SU-DHL-6 (cell line): Measurements from ENCODE around the gene TEDC2.

Source experiments
- H2AFZ ChIP-seq: fragments of 200-600 bp; sonication (generic); 2 replicates; pipeline ENCODE4 v1.6.1; 2014; ENCODE audit warnings: low read depth, mild to moderate bottlenecking, moderate library complexity, mixed read lengths, antibody characterized with exemption, low read length; ENCODE audit not compliant: severe bottlenecking
- H3F3A ChIP-seq: fragments of 200-600 bp; shearing (Covaris generic); 2 replicates; pipeline ENCODE4 v1.6.0; 2016; ENCODE audit warnings: antibody characterized with exemption, mild to moderate bottlenecking; ENCODE audit not compliant: insufficient read depth
- H3K27ac ChIP-seq: fragments of 200-600 bp; sonication (generic); 2 replicates; pipeline ENCODE4 v1.5.1; 2016; ENCODE audit warnings: low read depth, mild to moderate bottlenecking, low read length, moderate library complexity, mixed read lengths
- H3K27me3 ChIP-seq: fragments of 200-600 bp; sonication (generic), shearing (Covaris generic); 2 replicates; pipeline ENCODE4 v1.6.0; 2014; ENCODE audit warnings: mild to moderate bottlenecking, low read length
- H3K36me3 ChIP-seq: fragments of 200-600 bp; sonication (generic); 2 replicates; pipeline ENCODE4 v1.6.1; 2014; ENCODE audit warnings: mild to moderate bottlenecking, low read length, mixed read lengths
- H3K4me2 ChIP-seq: fragments of 300-600, 200-600 bp; shearing (Covaris generic), sonication (generic); 2 replicates; pipeline ENCODE4 v1.6.0; 2014; ENCODE audit warnings: low read length, low read depth, mild to moderate bottlenecking; ENCODE audit not compliant: poor library complexity, severe bottlenecking
- H3K4me3 ChIP-seq: fragments of 200-600 bp; sonication (generic); 2 replicates; pipeline ENCODE4 v1.5.1; 2014; ENCODE audit warnings: antibody characterized with exemption, low read length, mild to moderate bottlenecking, mixed read lengths; ENCODE audit not compliant: insufficient read depth, poor library complexity, severe bottlenecking
- H3K79me2 ChIP-seq: fragments of 200-600 bp; sonication (generic); 2 replicates; pipeline ENCODE4 v1.6.1; 2014; ENCODE audit warnings: mild to moderate bottlenecking, low read length, moderate library complexity; ENCODE audit not compliant: insufficient read depth
- H3K9ac ChIP-seq: fragments of 200-600 bp; sonication (generic); 2 replicates; pipeline ENCODE4 v1.7.0; 2014; ENCODE audit warnings: mild to moderate bottlenecking, low read length
- H3K9me2 ChIP-seq: fragments of 200-600 bp; sonication (generic); replicated peaks from 2 replicates; pipeline ENCODE4 v1.6.1; 2014; ENCODE audit warnings: low read length; ENCODE audit not compliant: insufficient read depth
- H3K9me3 ChIP-seq: fragments of 200-600 bp; sonication (generic); 2 replicates; pipeline ENCODE4 v1.6.1; 2014; ENCODE audit warnings: low read length, mixed read lengths; ENCODE audit not compliant: insufficient read depth
- H4K20me1 ChIP-seq: fragments of 200-600 bp; sonication (generic); 2 replicates; pipeline ENCODE4 v1.6.1; 2014; ENCODE audit warnings: low read depth, mild to moderate bottlenecking, antibody characterized with exemption, low read length, moderate library complexity, mixed read lengths
- CTCF ChIP-seq: fragments of 200-600 bp; sonication (generic); IDR thresholded peaks from one replicate; pipeline ENCODE4 v1.5.1; 2017; ENCODE audit warnings: antibody characterized with exemption, mild to moderate bottlenecking, low read length, moderate library complexity; ENCODE audit not compliant: insufficient read depth, poor library complexity, severe bottlenecking
- EZH2phosphoT487 ChIP-seq: fragments of 200-600 bp; sonication (generic), shearing (Covaris generic); conservative IDR thresholded peaks from 2 replicates; pipeline ENCODE4 v1.6.1; 2018; ENCODE audit warnings: mild to moderate bottlenecking, antibody characterized with exemption, low read length, moderate library complexity, mixed read lengths

The TEDC2 gene

GRCh38 chr16:2459647-2460390, at the start of gene TEDC2:
TSS of gene TEDC2 (plus strand) at chr16:2460109. CDS start at chr16:2460145, 36 bp downstream.
- Histone ChIP-seq H3K36me3 (peaks cover 3% of the 10 kb centered on the region; the same call in 1 of the 2 replicates), H2AFZ (peak within 1 kb of the TSS; percentile 17), H3K79me2 (peaks cover 14% of the 10 kb centered on the region; the same call in 1 of the 2 replicates)

GRCh38 chr16:2415085-2415484, 44.8 kb upstream of the TEDC2 start:
- TF ChIP-seq CTCF (no peak), EZH2phosphoT487 (no peak)
- Histone ChIP-seq H3K9ac (no peak overlapping the region), H3K27ac (no peak overlapping the region), H2AFZ (no peak overlapping the region), H3K4me2 (no peak overlapping the region), H3K9me3 (no peaks in the 10 kb centered on the region), H3K9me2 (no peaks in the 10 kb centered on the region), H4K20me1 (no peaks in the 10 kb centered on the region), H3F3A (no peaks in the 10 kb centered on the region), H3K36me3 (no peaks in the 10 kb centered on the region), H3K79me2 (no peaks in the 10 kb centered on the region), H3K4me3 (no peak overlapping the region), H3K27me3 (no peaks in the 10 kb centered on the region)

More at GRCh38 chr16:2459647-2460390, at the start of gene TEDC2:
- peaks cover 23% of the 10 kb centered on the region for H3F3A ChIP-seq
- H3K27ac ChIP-seq, result peak within 1 kb of the TSS; percentile 67
- H3K9me3 ChIP-seq, result no peaks in the 10 kb centered on the region
- no peaks in the 10 kb centered on the region for H4K20me1 ChIP-seq
- H3K4me2 ChIP-seq, result peak within 1 kb of the TSS; percentile 65
- H3K9ac ChIP-seq, result peak within 1 kb of the TSS; percentile 76
- H3K4me3 ChIP-seq, result peak within 1 kb of the TSS; percentile 63
- TF ChIP-seq CTCF, result no peak
- TF ChIP-seq EZH2phosphoT487, result no peak
- H3K9me2 ChIP-seq, result no peaks in the 10 kb centered on the region
- H3K27me3 ChIP-seq, result no peaks in the 10 kb centered on the region

- H3K4me2 ChIP-seq, result no peak overlapping the region
Measured at GRCh38 chr16:2420035-2420434, 39.9 kb upstream of the TEDC2 start.

More at GRCh38 chr16:2420035-2420434, 39.9 kb upstream of the TEDC2 start:
- Histone ChIP-seq H3K4me3 (no peak overlapping the region), H3K27me3 (no peaks in the 10 kb centered on the region), H3K9ac (no peak overlapping the region), H2AFZ (no peak overlapping the region), H4K20me1 (no peaks in the 10 kb centered on the region), H3K9me2 (no peaks in the 10 kb centered on the region), H3K36me3 (no peaks in the 10 kb centered on the region), H3K79me2 (no peaks in the 10 kb centered on the region), H3K27ac (no peak overlapping the region), H3F3A (no peaks in the 10 kb centered on the region), H3K9me3 (no peaks in the 10 kb centered on the region)
- TF ChIP-seq EZH2phosphoT487 (no peak), CTCF (no peak)
